ENCODE data around the gene UBTD1.
"Not testable (repeated sequence)": the region's sequence is repeated elsewhere in the genome, so short reads cannot be mapped to it uniquely, and the experiment has no call there.

The UBTD1 gene

DNA sequence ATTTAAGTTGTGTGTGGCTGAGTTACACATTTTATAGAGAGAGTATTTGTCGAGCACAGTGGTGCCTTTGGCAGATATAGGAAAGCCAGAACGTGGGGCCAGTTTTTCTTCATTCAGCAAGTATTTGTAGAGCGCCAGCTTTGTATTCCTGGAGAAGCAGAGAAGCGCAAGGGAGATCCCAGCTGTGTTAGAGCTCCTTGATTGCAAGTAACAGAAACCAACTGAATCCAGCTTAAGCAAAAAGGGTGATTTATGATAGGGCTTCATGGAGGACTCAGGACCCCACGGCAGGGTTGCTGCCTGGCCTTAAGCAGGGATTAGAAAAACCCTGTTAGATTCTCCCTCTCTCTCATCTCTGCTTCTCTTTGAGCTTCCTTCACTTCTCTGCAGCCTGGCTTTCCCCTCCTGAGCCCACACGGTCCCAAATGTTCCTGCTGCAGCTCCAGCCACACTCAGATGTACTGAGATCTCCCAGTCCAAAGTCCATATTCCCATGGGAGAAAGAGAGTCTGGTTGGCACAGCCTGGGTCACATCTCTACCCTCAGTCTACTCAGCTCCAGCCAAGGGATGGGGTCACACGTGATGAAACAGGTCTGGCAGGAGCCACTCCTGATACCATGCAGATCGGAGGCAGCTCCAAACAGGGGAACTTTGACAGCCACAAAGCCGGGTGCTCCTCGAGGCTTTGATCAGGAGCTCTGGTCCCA is 16.7 kb downstream of the UBTD1 start:
- DNase-seq (ENCODE audit: low read depth), result no peak

DNA sequence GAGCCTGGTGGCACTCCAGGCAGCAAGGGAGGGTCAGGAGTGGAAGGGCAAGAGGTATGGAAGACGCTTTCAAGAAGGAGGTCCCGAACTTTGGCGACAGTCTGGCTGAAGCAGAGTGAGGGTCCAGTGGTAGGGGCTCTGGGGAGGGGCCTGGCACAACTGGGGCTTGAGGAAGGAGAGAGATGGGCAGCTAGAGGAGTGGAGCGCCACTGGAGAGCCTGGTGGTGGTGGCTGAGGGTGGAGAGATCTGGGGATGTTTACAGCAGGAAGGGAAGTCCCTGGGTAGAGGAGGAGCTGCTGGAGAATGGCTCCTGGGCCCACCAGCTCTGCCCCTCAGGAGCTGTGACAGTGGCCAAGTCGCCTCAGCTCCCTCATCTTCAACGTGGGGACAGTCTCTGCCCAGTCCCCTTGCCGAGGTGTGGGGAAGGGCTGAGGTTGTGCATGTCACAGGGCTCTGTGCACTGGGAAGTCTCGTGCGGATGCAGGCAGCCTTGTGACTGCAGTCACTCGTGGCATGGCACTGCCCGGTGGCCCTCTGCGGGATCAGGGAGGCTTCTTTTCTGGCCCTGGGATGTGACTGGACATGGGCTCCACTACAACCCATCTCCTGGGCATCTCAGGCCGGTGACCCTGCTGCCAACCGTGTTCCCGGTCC is 18.5 kb downstream of the UBTD1 start:
- no peak for DNase-seq (ENCODE audit: low read depth)

DNA sequence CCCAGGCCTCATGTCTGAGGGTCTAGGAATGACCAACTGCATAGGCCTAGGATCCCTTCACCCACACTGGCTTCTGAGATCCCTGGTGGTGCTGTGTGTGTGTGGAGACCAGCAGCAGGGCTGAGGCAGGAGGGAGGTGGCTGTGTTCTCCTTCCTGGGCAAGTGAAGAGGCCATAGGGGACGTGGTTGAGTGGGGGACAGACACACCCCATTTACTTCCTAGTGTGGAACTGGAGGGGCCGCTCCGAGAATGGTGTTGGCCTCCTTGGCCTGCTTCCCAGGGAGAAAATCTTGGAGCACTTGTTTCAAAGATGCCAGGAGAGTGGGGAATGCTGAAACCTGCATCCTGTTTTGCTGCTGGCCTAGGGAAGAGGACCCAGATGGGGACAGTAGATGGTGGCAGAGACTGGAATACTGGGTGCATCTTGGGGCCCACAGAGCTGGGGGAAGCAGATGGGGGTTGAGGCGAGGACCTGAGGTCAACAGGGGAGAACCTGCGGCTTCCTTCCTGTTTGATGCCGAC is 19.1 kb downstream of the UBTD1 start:
- no peak for DNase-seq (ENCODE audit: low read depth)

DNA sequence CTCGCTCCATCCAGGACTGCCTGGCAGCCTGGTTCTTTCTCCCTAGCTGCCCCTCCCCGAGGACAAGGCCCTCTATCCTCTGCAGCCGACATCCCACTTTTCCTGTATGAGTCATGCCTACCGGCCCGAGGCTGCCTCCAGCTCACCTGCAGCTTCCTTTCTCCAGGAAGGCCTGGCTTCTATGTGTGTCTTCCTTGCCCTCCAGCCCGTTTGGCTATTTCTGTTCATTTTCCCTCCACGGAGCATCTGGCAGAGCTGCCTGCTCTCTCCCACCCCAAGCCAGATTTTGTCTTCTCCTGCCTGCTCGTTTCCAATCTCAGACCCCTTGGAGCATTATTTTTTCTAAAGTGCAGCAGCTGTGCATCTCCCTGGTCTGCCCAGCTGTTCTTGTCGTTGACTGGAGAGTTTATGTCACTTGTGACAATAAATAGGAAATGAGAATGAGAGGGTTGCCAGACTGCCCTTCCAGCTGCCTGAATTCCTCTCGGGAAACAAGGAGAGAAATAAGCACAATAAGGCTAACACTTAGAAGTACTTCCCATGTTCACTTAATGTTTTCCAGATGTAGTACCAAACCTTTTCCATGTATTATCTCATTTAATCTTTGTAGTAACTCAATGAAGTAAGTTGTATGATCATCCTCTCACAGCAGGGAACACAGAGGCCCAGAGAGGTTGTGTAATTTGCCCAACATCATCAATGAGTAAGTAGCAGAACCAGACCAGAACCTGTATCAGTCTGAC is 19.7 kb downstream of the UBTD1 start:
- no peak for DNase-seq (ENCODE audit: low read depth)

DNA sequence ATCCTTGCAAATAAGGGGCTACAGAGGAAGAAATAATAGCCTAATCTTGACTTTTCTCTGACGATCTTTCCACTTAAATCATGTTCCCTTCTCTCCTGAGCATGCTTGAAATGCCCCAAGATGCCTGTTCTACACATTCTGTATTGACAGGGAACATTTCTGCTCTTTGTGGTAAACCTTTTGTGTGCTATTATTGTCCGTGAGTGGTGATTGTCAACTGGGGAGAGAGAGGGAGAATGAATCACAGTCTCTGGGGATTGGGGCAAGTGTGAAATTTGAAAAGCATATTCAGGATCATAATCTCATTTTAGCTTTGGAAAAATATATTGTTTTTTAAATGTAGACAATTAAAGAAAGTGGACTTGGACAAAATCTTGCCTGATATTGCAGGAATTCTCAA is 20.6 kb downstream of the UBTD1 start:
- DNase-seq (ENCODE audit: low read depth), result no peak

DNA sequence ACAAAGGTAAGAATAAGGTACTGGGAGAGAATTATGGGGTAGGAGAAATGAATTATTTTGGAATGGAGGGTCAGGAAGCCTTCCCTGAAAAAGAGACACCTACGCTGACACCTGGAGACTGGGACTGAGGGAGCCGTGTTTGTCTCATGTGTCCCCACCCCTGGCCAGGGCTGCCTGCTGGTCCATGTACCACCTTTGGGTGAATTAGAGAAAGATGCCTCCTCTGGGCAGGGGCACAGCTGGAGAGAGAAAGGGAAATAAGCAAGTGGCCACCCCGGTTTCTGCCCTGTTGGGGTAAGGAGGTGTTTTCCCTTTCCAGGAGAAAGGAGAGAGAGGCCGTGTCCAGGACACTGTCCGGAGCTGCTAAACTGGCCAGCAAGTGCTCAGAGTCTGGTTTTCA is 21.8 kb downstream of the UBTD1 start:
- no peak for DNase-seq (ENCODE audit: low read depth)

DNA sequence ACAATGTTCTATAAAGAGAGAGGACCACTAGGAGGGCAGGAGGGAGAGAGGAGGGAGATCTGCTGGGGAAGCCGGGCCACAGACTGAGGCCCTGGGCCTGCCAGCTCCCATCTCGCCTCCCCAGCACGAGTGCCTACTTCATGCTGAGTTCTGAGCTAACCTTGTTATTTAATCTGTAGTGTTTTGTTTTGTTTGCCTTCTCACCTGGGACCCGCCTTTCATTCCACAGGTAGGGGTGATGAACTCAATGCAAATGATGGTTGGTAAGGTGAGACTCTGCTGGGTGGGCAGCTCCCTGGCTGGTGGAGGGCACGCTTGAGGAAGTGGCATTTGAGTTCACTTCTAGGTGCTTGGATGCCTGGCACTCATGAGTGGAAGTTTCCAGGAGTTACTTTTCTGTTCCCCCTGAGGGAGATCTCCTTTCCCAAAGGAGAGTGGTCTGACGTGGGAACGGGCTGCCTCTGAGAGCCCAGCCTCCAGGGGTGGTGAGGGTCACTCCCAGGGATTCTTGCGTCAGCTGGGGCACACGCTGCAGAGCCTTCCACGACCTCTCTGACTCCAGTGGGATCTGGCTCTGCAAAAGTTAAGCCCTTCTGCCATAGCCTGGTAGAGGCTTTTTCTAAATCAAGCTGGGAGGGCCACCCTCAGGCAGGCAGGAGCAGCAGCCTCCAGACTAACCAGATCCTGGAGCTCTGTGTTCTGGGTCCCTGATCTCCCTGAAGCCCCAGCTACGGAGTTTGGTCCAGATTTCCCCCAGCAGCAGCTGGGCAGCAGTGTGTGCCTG is 22.4 kb downstream of the UBTD1 start:
- DNase-seq (ENCODE audit: low read depth), result no peak

DNA sequence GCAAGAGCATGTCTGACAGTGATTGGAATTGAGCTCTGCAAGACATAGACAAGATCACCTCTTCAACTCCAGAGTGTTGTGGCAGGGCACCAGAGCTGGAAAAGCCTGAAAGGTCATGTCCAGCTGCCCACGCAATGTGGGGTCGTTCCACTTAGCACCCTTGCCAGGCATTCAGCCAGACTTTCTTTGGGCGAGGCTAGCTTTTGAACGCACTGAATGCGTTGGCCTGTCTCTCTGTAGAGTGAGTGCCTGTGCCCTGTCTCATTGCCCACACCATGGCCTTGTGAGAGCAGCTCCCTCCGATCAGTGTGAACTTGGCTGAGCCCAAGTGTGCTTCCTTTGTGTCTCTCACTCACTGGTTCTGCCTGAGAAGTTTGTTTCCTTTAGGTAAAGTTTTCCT is 23.3 kb downstream of the UBTD1 start:
- DNase-seq (ENCODE audit: low read depth), result no peak

DNA sequence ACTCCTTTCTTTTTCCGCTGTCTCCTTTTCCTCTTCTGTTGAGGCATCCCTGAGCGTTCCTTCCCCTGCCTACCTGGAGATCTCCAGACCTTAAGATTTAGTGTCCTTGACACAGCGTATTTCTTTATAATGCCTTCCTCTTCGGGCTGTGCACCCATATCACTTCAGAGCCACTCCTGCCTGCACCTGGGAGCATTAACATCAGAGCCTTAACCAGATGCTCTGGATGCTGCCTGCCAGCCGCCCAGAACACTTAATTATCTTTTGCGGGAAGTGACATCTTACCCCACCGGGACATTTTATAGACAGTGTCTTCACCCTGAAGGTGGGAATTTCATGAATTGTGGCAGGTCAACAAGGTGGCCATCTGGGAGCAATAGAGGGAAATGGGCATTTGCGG is 24.2 kb downstream of the UBTD1 start:
- no peak for DNase-seq (ENCODE audit: low read depth)

DNA sequence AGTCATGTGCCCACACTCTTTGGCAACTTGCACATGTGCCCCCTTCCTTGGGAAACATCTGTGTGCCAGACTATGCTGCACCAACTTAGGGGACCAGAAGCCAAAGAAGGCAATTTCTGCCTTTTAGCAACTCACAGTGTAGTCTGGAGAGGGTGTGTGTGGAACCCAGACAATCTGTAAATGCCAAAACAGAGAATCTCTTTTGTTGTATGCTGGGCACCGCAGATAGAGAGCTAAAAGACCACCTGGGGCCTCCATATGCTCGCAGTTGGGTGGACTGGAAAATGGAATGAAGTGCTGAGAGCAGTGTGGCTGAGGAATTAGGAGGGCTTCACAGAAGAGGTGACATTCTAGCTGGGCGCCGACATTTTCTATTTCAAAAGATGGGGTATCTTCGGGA is 26.4 kb downstream of the UBTD1 start:
- DNase-seq (ENCODE audit: low read depth), result no peak

DNA sequence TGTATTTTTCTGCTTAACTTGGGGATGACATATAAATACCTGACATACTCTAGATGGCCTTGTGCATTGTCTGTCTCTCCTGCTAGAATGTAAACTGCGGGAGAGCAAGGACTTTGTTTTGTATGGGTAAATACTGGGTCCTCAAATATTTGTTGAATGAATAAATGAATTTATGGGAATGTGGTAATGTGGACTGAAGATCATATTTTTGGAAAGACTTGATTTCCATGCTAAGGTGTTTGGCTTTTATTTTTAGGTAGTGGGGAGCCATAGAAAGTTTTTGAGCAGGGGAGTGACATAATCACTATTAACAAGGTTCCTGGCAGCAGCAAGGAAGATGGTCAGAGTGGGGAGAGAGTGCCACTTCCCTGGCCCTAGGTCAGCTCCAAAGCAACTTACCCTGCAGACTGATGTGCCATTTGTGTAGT is 27.0 kb downstream of the UBTD1 start:
- no peak for DNase-seq (ENCODE audit: low read depth)

DNA sequence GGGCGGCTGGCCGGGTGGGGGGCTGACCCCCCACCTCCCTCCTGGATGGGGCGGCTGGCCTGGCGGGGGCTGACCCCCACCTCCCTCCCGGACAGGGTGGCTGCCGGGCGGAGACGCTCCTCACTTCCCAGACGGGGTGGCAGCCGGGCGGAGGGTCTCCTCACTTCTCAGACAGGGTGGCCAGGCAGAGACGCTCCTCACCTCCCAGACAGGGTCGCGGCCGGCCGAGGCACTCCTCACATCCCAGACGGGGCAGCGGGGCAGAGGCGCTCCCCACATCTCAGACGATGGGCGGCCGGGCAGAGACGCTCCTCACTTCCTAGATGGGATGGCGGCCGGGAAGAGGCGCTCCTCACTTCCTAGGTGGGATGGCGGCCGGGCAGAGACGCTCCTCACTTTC is 30.2 kb downstream of the UBTD1 start:
- not testable (repeated sequence) for DNase-seq (ENCODE audit: low read depth)

DNA sequence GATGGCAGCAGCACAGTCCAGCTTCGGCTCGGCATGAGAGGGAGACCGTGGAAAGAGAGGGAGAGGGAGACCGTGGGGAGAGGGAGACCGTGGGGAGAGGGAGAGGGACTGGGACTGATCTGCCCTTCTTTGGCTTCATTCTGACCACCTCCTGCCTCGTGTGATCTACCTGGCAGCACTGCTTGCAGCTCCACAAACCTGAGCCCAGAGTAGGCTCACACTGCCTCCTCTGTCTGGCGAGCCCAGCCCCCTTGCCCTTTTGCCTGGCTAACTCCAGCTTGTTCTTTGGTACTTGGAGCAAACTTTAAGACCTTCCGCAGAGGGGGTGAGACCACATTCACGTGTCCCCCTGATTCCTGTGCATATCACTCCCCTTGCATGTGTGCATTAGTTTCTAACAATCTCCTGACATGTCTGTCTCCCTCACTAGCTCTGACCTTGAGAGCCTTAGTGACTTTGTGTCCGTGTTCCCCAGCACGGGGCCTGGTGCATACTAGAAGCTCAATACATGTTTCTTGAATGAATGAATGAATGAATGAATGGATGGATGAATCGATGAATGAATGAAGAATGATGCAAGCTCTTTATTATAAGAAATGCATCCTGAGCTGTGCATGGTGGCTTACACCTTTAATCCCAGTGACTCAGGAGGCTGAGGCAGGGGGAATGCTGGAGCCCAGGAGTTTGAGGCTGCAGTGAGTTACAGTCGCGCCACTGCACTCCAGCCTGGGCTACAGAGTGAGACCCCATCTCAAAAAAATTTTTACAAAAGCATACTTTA is 31.2 kb downstream of the UBTD1 start:
- no peak for DNase-seq (ENCODE audit: low read depth)

DNA sequence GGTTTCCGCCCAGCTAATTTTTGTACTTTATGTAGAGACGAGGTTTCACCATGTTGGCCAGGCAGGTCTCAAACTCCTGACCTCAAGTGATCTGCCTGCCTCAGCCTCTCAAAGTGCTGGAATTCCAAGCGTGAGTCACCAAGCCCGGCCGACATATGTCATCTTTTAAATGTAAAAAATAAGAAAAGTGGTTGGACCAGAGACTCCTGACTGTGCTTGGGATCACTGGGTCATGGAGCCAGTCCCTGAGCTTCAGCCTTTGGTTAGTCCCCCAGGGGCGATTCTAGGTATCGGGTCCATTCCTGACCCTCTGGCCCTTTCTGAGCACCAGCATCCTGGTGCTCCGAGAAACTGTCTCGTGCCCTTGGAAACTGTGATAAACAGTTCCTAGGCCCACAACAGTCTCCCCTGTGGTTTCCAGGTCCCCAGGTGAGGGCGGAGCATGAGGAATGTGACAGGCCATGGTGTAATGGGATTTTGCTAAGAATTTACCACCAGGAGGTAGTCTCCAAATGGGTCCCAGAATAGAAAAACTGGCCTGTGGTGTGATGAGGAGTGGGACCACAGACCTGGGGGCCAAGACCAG is 32.8 kb downstream of the UBTD1 start:
- no peak for DNase-seq (ENCODE audit: low read depth)

DNA sequence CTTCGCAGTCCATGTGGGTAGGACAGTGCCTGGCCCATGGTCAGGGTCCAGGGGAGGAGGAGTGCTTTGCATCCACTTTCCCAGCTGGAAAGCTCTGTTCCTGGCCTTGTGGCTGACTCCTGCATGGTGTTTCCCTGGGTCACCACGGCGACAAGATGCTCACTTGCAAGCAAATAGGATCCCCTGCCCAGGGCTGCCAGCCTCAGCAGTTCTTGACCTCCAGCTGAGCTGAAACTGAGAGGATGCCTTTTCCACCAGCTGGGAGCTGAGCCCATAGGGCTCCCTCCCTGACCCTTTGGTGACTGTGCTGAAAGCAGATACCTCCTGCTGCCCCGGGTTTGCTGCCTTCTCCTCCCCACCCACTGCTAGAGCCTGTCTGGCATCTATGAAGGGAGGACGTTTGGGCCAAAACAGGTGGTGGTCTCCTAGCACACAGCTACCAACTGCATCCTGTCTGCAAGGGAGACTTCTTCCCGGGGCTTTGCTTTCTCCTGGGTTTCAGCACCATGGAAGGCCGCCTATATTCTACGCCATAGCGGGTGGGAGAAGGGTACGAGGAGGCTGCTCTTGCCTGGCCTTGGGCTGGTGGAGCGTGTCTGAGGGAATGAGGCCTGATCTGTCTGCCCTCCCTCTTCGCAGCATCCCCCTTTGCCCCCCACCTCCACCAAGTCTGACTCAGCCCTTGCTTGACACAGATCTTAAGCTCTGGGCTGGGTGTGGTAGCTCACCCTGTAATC is 34.4 kb downstream of the UBTD1 start:
- DNase-seq (ENCODE audit: low read depth), result no peak

DNA sequence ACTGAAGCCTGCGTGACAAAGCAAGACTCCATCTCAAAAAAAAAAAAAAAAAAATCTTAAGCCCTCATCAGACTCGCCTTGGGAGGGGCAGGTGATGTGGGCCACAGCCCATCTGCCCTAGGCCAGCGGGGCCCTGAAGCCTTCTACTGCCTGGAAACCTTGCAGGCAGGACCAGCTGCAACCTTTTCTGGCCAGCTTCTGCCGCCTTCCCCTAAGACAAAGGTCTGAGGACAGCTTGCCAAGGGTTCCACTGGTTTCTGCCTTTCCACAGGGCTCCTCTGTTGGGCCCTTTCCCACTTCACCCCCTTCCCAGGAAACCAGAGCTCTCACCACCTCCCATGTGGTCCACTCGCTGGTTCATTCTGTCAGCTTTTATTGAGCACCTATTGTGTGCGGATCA is 35.2 kb downstream of the UBTD1 start:
- no peak for DNase-seq (ENCODE audit: low read depth)

DNA sequence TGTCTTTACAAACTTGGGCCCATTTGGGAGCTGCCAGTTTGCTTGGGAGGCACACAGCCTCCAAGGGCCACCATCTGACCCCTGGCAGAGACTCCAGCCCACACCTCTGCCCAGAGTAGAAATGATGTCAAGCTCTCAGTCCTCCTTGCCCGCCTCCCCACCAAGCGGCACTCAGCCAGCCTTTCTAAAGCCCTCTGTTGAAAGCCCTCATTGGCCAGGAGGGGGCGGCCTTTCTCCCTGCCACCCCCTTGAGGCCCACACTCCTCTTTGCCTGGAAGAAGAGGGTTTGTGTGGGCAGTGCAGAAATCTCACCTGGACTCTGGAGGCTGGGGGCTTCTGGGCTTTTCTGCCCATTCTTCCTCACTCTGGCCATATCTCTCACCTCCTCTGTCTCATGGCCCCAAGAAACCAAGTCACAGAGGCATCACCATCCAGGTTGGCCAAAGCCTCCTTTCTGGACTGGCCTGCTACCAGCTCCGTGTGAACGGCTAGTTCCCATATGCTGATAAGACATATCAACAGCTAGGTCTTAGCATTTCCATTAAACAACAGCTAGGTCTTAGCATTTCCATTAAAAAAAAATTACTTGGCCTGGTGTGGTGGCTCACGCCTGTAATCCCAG is 36.1 kb downstream of the UBTD1 start:
- no peak for DNase-seq (ENCODE audit: low read depth)

DNA sequence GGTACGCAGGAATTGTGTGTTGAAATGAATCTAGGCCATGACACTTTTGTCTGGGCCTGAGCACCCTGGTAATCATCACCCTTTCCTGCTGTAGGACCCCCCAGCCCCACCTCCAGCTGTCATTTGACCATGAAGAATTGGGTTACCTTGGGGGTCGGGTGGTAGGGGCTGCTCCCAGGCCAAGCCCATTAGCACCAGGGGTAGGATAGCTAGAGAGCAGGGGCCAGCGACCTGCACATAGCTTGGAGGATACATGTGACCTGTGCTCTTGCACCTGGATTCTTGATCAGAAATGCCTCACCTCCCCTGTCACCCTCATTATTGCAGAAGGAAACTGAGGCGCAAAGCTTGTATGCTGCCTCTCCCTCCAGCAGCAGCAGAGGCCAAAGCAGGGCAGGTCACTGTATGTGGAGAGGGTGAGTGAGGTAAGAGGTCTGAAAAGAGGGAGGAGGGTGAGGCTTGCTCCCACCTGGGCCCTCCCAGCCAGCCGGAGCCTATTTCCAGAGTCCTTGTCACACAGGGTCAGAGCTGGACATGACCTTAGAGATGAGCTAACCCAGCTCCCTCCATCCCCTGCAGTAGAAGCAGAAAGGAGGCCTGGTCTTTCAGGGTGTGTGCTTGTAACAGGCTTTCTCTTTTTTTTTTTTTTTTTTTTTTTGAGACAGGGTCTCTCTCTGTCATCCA is 38.6 kb downstream of the UBTD1 start:
- no peak for DNase-seq (ENCODE audit: low read depth)

DNA sequence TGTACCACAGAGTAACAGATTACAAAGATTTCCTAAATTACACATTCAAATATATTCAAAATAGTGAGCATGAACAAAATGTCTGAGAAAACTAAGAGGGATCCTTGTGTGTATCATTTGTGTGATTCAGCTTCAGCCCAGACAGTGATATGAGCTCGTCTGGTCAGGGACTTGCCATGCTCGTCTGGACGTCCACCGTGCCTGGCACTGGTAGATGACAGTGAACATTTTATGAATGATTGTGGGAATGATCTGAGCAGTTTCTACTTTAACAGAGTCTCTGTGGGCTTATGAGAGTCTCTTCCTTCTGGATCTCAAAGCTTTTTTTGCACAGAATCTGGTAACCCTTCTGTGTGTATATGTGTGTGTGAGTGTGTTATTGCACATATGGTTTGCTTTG is 39.7 kb downstream of the UBTD1 start:
- no peak for DNase-seq (ENCODE audit: low read depth)
